WI38 (cell line): ENCODE results near the gene TLK2.
A peak's percentile ranks its signal among the peaks of the same experiment; 100 is the strongest.
"Not testable (repeated sequence)": the region's sequence is repeated elsewhere in the genome, so short reads cannot be mapped to it uniquely, and the experiment has no call there.

ENCODE experiments used
- H3K4me3 ChIP-seq: 2 replicates; pipeline ENCODE4 v1.5.1; 2011; ENCODE audit warnings: low read depth, mild to moderate bottlenecking, control low read depth, low read length
- TF ChIP-seq, protein P1 (sequence below): IDR thresholded peaks from 2 replicates; pipeline ENCODE4 v1.5.1; 2012; ENCODE audit warnings: low read depth, mild to moderate bottlenecking, control low read depth, low read length

TLK2 gene

DNA sequence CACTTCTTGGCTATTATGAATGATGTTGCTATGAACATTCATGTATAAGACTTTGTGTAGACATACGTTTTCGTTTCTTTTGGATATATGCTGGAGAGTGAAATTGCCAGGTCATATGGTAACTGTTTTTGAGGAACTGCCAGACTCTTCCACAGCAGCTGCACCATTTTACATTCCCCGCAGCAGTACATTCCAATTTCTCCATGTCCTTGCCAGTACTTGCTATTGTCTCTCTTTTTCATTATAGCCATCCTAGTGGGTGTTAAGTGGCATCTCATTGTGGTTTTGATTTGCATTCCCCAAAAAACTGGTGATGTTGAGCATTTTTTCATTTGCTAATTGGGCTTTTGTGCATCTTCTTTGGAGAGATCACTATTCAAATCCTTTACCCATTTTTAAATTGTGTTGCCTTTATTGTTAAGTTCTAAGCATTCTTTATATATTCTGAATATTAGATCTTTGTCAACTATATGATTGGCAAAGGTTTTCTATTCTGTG lies 64.7 kb downstream of the TLK2 start:
- H3K4me3 ChIP-seq: not testable (repeated sequence)

DNA sequence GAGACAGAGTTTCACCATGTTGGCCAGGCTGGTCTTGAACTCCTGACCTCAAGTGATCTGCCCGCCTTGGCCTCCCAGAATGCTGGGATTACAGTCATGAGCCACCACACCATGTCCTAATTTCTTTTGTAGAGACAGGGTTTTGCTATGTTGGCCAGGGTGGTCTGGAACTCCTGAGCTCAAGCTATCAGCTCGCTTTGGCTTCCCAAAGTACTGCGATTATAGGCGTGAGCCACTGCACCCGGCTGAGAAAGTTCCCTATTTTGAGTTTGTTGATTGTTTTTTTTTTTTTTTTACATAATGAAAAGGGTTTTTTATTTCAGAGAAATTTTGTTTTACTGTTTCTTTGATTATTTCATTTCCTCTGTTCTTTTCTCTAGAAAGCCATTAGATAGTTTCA lies 67.4 kb downstream of the TLK2 start:
- H3K4me3 ChIP-seq: not testable (repeated sequence)

DNA sequence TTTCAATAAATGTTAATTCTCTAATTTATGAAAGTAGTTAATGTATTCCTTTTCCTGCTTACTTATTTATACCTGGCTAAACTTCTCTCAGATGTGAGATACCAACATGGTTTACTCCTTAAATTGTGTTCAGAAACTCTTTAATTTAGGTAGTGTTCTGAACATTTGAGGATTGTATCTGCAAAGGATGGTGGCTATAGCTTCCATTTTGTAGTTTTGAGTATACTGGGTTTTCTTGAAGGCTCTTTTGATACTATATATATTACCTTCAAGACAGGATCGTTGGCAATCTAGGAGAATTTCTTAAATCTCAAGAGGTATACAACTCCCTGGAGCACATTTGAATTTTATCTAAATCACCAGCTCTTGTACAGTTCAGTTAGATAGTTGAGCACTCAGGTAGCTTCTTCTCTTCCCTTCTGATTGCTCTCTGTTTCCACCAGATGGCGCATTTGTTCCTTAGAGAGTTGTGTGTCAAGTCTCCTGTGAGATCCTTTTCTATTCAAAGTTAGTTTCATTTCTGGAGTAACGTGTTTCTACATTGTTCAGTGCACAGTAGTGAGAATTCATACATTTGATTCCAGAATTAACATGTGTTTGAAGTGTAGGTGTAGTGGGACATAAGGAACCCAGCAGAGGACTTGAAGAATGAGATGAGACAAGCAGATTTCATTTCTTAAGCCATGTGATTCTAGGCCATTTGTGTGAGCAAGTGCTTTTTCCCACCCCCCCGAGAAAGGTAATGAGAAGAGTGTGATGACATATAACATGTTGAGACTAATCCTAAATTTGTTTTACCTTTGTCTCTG lies 74.4 kb downstream of the TLK2 start:
- H3K4me3 ChIP-seq: not testable (repeated sequence)
- TF ChIP-seq, protein P1, sequence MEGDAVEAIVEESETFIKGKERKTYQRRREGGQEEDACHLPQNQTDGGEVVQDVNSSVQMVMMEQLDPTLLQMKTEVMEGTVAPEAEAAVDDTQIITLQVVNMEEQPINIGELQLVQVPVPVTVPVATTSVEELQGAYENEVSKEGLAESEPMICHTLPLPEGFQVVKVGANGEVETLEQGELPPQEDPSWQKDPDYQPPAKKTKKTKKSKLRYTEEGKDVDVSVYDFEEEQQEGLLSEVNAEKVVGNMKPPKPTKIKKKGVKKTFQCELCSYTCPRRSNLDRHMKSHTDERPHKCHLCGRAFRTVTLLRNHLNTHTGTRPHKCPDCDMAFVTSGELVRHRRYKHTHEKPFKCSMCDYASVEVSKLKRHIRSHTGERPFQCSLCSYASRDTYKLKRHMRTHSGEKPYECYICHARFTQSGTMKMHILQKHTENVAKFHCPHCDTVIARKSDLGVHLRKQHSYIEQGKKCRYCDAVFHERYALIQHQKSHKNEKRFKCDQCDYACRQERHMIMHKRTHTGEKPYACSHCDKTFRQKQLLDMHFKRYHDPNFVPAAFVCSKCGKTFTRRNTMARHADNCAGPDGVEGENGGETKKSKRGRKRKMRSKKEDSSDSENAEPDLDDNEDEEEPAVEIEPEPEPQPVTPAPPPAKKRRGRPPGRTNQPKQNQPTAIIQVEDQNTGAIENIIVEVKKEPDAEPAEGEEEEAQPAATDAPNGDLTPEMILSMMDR: peak; percentile 12; the same call in 1 of the 2 replicates

DNA sequence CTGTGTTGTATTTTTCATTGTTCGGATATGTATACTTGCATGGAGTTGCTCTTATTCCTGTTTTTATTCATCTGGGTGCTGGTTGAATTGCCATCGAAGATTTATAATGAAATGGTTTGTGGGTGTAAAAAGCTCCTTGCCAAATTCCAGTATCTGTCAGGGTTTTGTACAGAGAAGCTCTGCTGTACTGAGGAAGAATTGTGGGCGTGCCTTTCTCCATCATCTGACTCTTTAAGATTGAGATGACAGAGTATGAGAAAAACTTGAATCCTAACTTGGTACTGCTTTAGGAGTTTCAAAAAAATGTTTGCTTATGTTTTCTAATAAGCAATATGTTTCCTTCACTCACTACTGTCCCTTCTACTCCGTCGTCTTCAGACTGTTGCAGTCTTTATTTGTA lies 78.9 kb downstream of the TLK2 start:
- H3K4me3 ChIP-seq: not testable (repeated sequence)

DNA sequence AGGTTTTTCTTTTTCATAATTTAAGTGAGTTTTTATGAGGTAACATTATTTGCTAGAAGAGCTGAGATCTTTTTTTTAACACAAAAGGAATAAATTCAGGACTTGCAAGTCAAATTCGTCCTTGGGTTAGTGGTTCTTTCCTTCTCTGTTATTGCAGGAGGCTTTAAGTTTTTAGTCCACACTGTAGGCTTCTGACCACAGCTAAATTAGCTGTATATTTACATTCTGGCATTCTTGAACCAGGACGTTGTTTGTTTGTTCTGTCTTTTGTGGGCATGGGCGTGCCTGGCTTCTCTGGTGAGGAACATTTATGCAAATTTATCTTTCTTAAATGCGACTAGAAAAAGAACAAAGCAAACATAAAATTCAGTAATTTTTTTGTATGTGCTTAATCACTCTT lies 80.3 kb downstream of the TLK2 start:
- H3K4me3 ChIP-seq: not testable (repeated sequence)

GRCh38 chr17:62560971-62561370 lies 82.3 kb downstream of the TLK2 start:
- not testable (repeated sequence) for H3K4me3 ChIP-seq

- no peak overlapping the region for H3K4me3 ChIP-seq
- TF ChIP-seq, protein P1: no peak
Measured at GRCh38 chr17:62562656-62563055, 84.0 kb downstream of the TLK2 start.

DNA sequence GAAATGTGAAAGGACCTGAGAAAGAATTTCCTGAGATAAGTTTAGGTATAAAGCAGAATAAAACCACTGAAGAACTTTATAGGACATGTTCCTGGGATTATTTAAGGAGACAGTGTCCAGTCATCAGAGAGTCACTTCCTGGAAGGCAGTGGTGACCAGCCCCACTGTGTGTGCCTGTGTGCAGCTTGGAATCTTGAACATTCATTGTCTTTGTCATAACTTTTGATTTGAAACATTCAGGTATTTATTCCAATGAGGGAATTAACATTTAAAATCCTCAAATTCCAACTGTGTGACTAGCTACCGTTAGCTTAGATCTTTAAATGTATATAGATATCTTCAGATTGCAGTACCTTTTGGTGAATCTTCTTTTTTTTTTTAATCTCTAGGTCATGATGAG lies 87.2 kb downstream of the TLK2 start:
- no peak overlapping the region for H3K4me3 ChIP-seq
- TF ChIP-seq, protein P1: no peak

DNA sequence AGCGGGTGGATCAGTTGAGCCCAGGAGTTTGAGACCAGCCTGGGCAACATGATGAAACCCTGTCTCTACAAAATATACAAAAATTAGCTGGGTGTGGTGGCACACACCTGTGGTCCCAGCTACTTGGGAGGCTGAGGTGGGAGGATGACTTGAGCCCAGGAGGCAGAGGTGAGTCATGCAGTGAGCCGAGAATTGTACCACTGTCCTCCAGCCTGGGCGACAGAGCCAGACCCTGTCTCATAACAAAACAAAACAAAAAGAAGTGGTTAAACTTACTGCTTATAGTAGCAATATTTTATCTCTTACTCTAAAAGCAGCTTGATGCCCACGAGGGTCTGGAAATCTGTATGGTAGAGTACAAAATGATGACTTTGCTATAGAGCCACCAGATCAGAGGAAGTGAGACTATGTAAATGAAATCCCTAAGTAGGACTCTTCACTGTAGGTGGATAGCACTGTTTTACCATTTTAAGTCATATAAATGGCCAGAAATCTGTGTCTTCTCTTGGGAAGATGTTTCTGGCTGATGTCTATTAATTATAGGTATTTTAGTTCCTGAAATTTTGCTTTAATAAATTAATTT lies 88.5 kb downstream of the TLK2 start:
- TF ChIP-seq, protein P1: no peak
- H3K4me3 ChIP-seq: no peak overlapping the region

DNA sequence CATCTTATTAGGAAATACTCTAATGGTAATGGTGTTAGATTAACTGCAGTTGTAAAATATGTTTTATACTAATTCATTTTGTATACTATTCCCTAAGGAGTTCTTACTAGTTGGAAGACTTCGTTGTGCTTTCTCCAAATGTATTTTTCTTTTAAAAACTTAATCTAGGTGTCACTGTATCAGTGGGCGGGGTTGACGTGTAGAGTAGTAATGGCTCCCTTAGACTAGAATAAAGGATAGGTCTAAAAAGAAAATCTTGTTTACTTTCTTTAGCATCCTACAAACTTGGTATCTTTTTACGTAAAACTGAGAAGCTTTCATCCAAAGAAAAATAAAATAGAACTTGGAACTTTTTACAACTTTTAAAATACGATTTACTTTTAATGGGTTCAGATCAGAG lies 93.9 kb downstream of the TLK2 start:
- H3K4me3 ChIP-seq: no peak overlapping the region
- TF ChIP-seq, protein P1: no peak
